GM12874 (cell line): Measurements from ENCODE around the gene SHROOM2.

Experiments
- TF ChIP-seq, protein P1 (sequence below): IDR thresholded peaks from 2 replicates; pipeline ENCODE4 v1.5.1; 2011; ENCODE audit warnings: low read depth, mild to moderate bottlenecking, control low read depth, low read length, moderate library complexity; ENCODE audit not compliant: insufficient read depth

Gene SHROOM2

DNA sequence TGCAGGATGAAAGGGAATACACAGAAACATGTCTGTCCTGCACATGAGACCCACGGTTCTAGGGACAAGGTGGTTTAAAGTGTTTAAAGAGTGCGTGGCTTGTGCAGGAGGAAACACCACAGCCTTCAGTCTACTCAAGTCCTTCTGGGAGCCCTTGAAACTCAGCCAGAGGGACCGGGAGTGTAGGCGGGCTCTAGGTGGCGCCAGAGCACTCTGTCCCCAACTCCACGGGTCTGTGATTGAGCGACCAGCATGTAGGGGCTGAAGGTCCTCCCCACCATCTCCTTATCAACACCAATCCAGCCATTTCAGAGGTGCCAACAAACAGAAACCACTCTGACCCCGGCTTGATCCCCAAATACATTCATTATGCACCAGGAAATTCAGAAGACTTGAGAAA is 98.9 kb downstream of the SHROOM2 start:
- TF ChIP-seq, protein P1, sequence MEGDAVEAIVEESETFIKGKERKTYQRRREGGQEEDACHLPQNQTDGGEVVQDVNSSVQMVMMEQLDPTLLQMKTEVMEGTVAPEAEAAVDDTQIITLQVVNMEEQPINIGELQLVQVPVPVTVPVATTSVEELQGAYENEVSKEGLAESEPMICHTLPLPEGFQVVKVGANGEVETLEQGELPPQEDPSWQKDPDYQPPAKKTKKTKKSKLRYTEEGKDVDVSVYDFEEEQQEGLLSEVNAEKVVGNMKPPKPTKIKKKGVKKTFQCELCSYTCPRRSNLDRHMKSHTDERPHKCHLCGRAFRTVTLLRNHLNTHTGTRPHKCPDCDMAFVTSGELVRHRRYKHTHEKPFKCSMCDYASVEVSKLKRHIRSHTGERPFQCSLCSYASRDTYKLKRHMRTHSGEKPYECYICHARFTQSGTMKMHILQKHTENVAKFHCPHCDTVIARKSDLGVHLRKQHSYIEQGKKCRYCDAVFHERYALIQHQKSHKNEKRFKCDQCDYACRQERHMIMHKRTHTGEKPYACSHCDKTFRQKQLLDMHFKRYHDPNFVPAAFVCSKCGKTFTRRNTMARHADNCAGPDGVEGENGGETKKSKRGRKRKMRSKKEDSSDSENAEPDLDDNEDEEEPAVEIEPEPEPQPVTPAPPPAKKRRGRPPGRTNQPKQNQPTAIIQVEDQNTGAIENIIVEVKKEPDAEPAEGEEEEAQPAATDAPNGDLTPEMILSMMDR = peak; percentile 77

DNA sequence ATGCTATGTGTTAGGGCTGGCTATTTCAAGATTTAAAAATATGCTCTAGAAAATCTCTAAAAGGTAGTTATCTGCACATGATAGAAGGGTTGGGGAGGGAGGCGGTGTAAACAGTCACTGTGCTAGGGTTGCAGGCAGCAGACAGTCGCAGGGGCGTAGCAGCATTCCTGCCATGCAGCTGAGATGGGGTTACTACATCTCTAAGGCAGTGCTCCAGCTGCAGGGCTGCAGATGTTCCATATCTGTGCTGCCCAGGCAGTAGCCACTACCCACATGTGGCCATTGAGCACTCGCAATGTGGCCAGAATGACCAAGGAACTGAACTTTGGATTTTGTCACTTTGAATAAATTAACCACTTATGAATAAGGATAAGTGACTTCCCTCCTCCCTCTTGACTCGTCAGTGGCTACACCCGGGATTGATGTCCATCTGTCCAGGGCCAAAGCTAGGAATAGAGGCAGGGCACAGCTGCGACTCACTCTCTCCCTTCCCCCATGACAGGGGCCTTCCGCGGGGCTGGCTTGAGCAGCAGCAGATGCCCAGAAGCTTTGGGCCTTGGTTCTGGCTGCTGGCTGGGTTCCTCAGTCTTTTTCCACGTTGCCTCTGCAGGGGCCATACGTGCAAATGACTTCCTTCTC is 101.5 kb downstream of the SHROOM2 start:
- TF ChIP-seq, protein P1 = no peak

DNA sequence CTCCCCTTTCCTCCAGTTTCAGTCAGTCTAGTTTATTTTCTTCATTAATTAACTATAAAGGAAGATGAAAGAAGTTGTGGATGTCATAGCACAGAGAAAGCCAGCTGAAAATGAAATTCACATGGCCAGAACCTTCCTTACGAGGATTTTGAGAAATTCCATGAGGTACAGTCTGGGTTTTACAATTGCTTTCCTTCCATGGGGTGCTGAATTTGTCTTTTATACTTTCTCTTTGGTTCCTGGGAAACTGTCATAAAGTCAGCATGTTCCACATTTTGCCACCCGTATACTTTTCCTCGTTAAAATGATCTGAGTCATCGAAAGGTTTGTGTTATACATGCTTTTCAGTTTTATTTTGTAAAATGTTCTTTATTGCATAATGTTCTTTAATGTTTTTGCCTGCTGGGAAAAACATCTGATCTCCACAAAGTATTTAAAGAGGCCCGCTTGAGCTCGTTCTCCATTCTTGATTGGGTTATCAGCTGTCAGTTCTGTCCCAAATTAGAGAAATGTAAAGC is 102.8 kb downstream of the SHROOM2 start:
- TF ChIP-seq, protein P1 = no peak

DNA sequence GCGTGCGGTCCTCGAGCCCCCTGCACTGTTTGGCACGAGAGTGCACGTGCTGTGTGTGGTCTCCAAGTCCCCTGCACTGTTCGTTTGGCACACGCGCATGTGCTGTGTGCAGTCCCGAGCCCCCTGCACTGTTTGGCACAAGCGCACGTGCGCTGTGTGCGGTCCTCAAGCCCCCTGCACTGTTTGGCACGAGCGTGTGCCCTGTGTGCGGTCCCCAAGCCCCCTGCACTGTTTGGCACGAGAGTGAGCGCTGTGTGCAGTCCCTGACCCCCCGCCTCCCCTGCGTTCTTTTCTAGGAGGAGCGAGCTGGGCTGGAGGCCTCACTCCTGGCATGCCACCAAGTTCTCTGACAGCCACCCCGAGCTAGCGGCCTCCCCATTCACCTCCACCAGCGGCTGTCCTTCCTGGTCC is 104.5 kb downstream of the SHROOM2 start:
- TF ChIP-seq, protein P1 = no peak

DNA sequence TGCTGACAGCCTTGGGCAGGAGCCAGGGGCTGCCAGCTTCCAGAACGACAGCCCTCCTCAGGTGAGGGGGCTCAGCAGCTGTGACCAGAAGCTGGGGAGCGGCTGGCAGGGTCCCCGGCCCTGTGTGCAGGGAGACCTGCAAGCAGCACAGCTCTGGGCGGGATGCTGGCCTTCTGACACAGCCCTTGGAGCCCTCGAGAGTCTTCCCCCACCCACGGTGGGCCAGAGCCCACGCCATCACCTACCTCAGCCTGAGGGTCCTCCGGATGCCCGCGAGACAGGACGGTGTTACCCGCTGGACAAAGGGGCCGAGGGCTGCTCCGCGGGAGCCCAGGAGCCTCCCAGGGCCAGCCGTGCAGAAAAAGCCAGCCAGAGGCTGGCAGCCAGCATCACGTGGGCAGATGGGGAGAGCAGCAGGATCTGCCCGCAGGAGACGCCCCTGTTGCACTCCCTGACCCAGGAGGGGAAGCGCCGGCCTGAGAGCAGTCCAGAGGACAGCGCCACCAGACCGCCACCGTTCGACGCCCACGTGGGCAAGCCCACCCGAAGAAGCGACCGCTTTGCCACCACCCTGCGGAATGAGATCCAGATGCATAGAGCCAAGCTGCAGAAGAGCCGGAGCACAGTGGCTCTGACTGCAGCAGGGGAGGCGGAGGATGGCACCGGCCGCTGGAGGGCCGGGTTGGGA is 109.1 kb downstream of the SHROOM2 start:
- TF ChIP-seq, protein P1 = no peak

DNA sequence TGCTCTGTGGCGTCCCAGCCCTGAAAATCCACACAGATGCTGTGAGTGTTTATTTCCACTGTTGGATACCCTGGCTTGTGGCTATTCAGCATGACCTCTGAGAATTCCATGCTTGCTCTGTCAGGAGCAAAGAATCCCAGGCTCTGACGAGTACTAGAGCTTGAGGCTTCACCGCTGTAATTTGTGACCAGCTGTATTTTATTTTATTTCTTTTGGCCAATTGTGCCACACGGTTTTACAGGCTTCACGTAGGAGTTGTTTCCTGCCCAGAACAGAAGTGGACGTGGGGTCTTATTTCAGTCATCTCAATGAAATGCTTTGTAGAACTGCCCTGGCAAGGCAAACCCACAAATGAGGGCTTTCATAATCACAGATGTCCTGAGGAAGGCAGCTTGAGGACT is 111.5 kb downstream of the SHROOM2 start:
- TF ChIP-seq, protein P1 = no peak

DNA sequence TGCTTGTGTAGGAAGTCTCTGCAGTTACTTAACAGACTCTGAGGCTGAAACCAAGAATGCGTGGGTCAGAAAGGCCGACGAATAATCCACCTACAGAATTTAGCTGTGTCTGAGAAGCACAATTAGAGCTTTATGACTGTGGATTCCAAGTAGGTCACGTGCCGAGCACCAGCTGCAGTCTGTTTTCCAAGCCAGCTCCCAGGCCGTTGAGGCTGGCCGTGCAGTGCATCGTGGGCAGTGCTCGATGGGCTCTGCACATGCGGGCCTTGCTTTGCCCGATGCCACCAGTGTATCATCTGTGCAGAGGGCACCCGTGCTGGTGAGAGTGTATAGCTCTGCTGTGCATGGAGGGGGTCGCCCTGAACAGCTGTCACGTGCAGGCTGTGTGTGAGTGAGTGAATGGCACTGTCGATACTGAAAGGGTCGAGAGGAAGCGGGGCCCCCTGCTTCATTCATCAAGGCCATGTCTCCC is 113.4 kb downstream of the SHROOM2 start:
- TF ChIP-seq, protein P1 = no peak
